H9 (cell line): ENCODE data around the gene ANK3. TPM values are rescaled to one million over a fixed set of nuclear protein-coding genes. Genes with fewer than 3 reads are reported as not detected.

ENCODE experiments used
- DNase-seq: peaks from one replicate; pipeline ENCODE4 v3.0.0-alpha.2; 2017
- H2AFZ ChIP-seq: one replicate; pipeline ENCODE4 v1.6.1; 2013; ENCODE audit warnings: mild to moderate bottlenecking, low read length, control low read depth, moderate library complexity
- H2AK5ac ChIP-seq: 2 replicates; pipeline ENCODE4 v1.6.1; 2013; ENCODE audit warnings: low read length, control low read depth, mixed read lengths; ENCODE audit not compliant: insufficient read length
- H2BK120ac ChIP-seq: one replicate; pipeline ENCODE4 v1.6.1; 2013; ENCODE audit warnings: low read depth, mild to moderate bottlenecking, low read length, control low read depth, inconsistent platforms; ENCODE audit not compliant: poor library complexity, severe bottlenecking
- H2BK12ac ChIP-seq: 2 replicates; pipeline ENCODE4 v1.6.1; 2013; ENCODE audit warnings: low read length, control low read depth, mixed read lengths, low read depth; ENCODE audit not compliant: insufficient read length
- H2BK15ac ChIP-seq: 2 replicates; pipeline ENCODE4 v1.6.1; 2013; ENCODE audit warnings: low read depth, low read length, control low read depth
- H2BK20ac ChIP-seq: one replicate; pipeline ENCODE4 v1.6.1; 2013; ENCODE audit warnings: low read depth, mild to moderate bottlenecking, low read length, control low read depth, inconsistent platforms; ENCODE audit not compliant: poor library complexity, severe bottlenecking
- H2BK5ac ChIP-seq: 2 replicates; pipeline ENCODE4 v1.6.1; 2013; ENCODE audit warnings: low read length, control low read depth, mixed read lengths; ENCODE audit not compliant: insufficient read length
- H3K14ac ChIP-seq: 2 replicates; pipeline ENCODE4 v1.6.1; 2013; ENCODE audit warnings: low read length, control low read depth; ENCODE audit not compliant: insufficient read depth
- H3K18ac ChIP-seq: 2 replicates; pipeline ENCODE4 v1.6.1; 2013; ENCODE audit warnings: low read depth, mild to moderate bottlenecking, mixed read lengths, low read length, control low read depth; ENCODE audit not compliant: insufficient read length
- H3K23ac ChIP-seq: 2 replicates; pipeline ENCODE4 v1.6.1; 2013; ENCODE audit warnings: low read length, control low read depth, mixed read lengths, low read depth; ENCODE audit not compliant: insufficient read length
- H3K23me2 ChIP-seq: 2 replicates; pipeline ENCODE4 v1.6.1; 2013; ENCODE audit warnings: low read depth, mild to moderate bottlenecking, mixed read lengths, low read length, control low read depth; ENCODE audit not compliant: insufficient read length, poor library complexity, severe bottlenecking
- H3K27ac ChIP-seq: 2 replicates; pipeline ENCODE4 v1.5.1; 2013; ENCODE audit warnings: low read length, control low read depth, mixed read lengths, low read depth; ENCODE audit not compliant: insufficient read length
- H3K27me3 ChIP-seq: 2 replicates; pipeline ENCODE4 v1.6.1; 2013; ENCODE audit warnings: low read length, control low read depth, inconsistent platforms; ENCODE audit not compliant: insufficient read depth
- H3K4ac ChIP-seq: 2 replicates; pipeline ENCODE4 v1.6.1; 2013; ENCODE audit warnings: low read depth, mild to moderate bottlenecking, control low read depth, inconsistent platforms, low read length, moderate library complexity
- H3K4me1 ChIP-seq: 2 replicates; pipeline ENCODE4 v1.6.1; 2013; ENCODE audit warnings: low read length, control low read depth, inconsistent platforms; ENCODE audit not compliant: insufficient read depth
- H3K4me2 ChIP-seq: 2 replicates; pipeline ENCODE4 v1.6.1; 2013; ENCODE audit warnings: low read length, control low read depth, mixed read lengths; ENCODE audit not compliant: insufficient read length, insufficient read depth
- H3K56ac ChIP-seq: 2 replicates; pipeline ENCODE4 v1.6.1; 2013; ENCODE audit warnings: low read depth, mild to moderate bottlenecking, mixed read lengths, low read length, control low read depth; ENCODE audit not compliant: insufficient read length
- H3K79me1 ChIP-seq: 2 replicates; pipeline ENCODE4 v1.6.1; 2013; ENCODE audit warnings: low read depth, mild to moderate bottlenecking, moderate library complexity, low read length, control low read depth, inconsistent platforms; ENCODE audit not compliant: insufficient read depth, poor library complexity, severe bottlenecking
- H3K79me2 ChIP-seq: 2 replicates; pipeline ENCODE4 v1.6.1; 2013; ENCODE audit warnings: low read length, control low read depth, inconsistent platforms; ENCODE audit not compliant: insufficient read depth
- H3K9ac ChIP-seq: 2 replicates; pipeline ENCODE4 v1.6.1; 2013; ENCODE audit warnings: low read length, control low read depth, mixed read lengths; ENCODE audit not compliant: insufficient read length; ENCODE audit errors: extremely low read depth
- H3K9me3 ChIP-seq: one replicate; pipeline ENCODE4 v1.6.1; 2013; ENCODE audit warnings: low read depth, low read length, inconsistent platforms; ENCODE audit not compliant: control insufficient read depth
- H3T11ph ChIP-seq: one replicate; pipeline ENCODE4 v1.6.1; 2013; ENCODE audit warnings: mild to moderate bottlenecking, low read length, control low read depth, inconsistent platforms
- H4K20me1 ChIP-seq: one replicate; pipeline ENCODE4 v1.6.1; 2013; ENCODE audit not compliant: control insufficient read depth, insufficient read length, insufficient read depth
- H4K5ac ChIP-seq: 2 replicates; pipeline ENCODE4 v1.6.1; 2013; ENCODE audit warnings: low read depth, mild to moderate bottlenecking, mixed read lengths, low read length, control low read depth; ENCODE audit not compliant: insufficient read length
- H4K8ac ChIP-seq: replicated peaks from 2 replicates; pipeline ENCODE4 v1.6.1; 2013; ENCODE audit warnings: low read length, control low read depth, mixed read lengths, low read depth; ENCODE audit not compliant: insufficient read length
- H4K91ac ChIP-seq: 2 replicates; pipeline ENCODE4 v1.6.1; 2013; ENCODE audit warnings: low read depth, mild to moderate bottlenecking, moderate library complexity, mixed read lengths, low read length, control low read depth; ENCODE audit not compliant: insufficient read length
- H3K27ac Mint-ChIP-seq, 3 experiments: 2 replicates in 2 of 3; 3 replicates in 1 of 3; pipeline ENCODE4 v1.8.0; 2020 to 2021; ENCODE audit warnings: mixed read lengths in 3 of 3, mild to moderate bottlenecking in 1 of 3, moderate library complexity in 1 of 3
- H3K27me3 Mint-ChIP-seq: 2 replicates; pipeline ENCODE4 v1.8.0; 2021; ENCODE audit warnings: low read depth, mild to moderate bottlenecking, moderate library complexity, mixed read lengths
- H3K36me3 Mint-ChIP-seq, 3 experiments: 2 replicates in 2 of 3; 3 replicates in 1 of 3; pipeline ENCODE4 v1.8.0; 2020 to 2021; ENCODE audit warnings: low read depth in 3 of 3, mixed read lengths in 3 of 3; ENCODE audit not compliant: insufficient read depth in 1 of 3
- H3K4me1 Mint-ChIP-seq, 2 experiments: 2 replicates each; pipeline ENCODE4 v1.8.0; 2020; ENCODE audit warnings: mixed read lengths in 2 of 2
- H3K4me3 Mint-ChIP-seq, 2 experiments: 2 replicates in 1 of 2; 3 replicates in 1 of 2; pipeline ENCODE4 v1.8.0; 2020 to 2021; ENCODE audit warnings: mild to moderate bottlenecking in 2 of 2, mixed read lengths in 2 of 2, moderate library complexity in 1 of 2
- H3K9me3 Mint-ChIP-seq, 2 experiments: 2 replicates in 1 of 2; 3 replicates in 1 of 2; pipeline ENCODE4 v1.8.0; 2020; ENCODE audit warnings: mild to moderate bottlenecking in 2 of 2, mixed read lengths in 2 of 2, moderate library complexity in 1 of 2
- CTCF ChIP-seq: fragments of 200-600 bp; sonication (generic); conservative IDR thresholded peaks from 3 replicates; pipeline ENCODE4 v1.8.0; 2021; ENCODE audit warnings: antibody characterized with exemption, mild to moderate bottlenecking
- WGBS: extraction: QIAGEN DNeasy Blood & Tissue Kit; methylation state at CpG from one replicate; pipeline ENCODE4 v1.1.7; 2013; ENCODE audit warnings: missing lambda C conversion rate, low lambda C conversion rate, mixed read lengths; ENCODE audit not compliant: insufficient read length; ENCODE audit errors: extremely low coverage; 5-methylcytosine and 5-hydroxymethylcytosine counted together
- total RNA-seq: library from RNA; stranded (reverse); gene quantifications from 2 replicates; pipeline ENCODE4 v1.2.1, GENCODE V29; 2021

The ANK3 gene
- total RNA-seq, 1 experiment from 2014 or later = 59.6 TPM

- no peak overlapping the region for H3K14ac ChIP-seq
- no peak overlapping the region for H2AFZ ChIP-seq
- H3K9me3 ChIP-seq = no peaks in the 10 kb centered on the region
- H3K79me1 ChIP-seq = no peaks in the 10 kb centered on the region
- peak overlapping the region in 1 of 3 experiments; percentile 24; a peak in 1 of 7 replicates for H3K27ac Mint-ChIP-seq
- H2BK12ac ChIP-seq = no peak overlapping the region
- H3K27me3 Mint-ChIP-seq = no peaks in the 10 kb centered on the region
- 100% methylated on average over 1 of the region's 5 CpGs for WGBS
- H3K4ac ChIP-seq = no peak overlapping the region
- no peak overlapping the region for H4K91ac ChIP-seq
- no peak overlapping the region for H3T11ph ChIP-seq
- no peak for DNase-seq
- no peak overlapping the region for H3K56ac ChIP-seq
- no peaks in the 10 kb centered on the region for H3K79me2 ChIP-seq
- TF ChIP-seq CTCF = no peak
- H2AK5ac ChIP-seq = no peak overlapping the region
- no peak overlapping the region for H3K4me3 Mint-ChIP-seq
- H3K27me3 ChIP-seq = no peaks in the 10 kb centered on the region
- H2BK20ac ChIP-seq = no peak overlapping the region
- no peak overlapping the region for H2BK15ac ChIP-seq
- no peak overlapping the region for H3K9ac ChIP-seq
- H2BK120ac ChIP-seq = no peak overlapping the region
- H3K18ac ChIP-seq = no peak overlapping the region
- no peak overlapping the region for H4K8ac ChIP-seq
- H3K23ac ChIP-seq = no peak overlapping the region
- no peak overlapping the region for H4K5ac ChIP-seq
- H3K4me1 ChIP-seq = peaks cover 3% of the 10 kb centered on the region; the same call in 1 of the 2 replicates
- no peak overlapping the region for H2BK5ac ChIP-seq
- peaks cover 18 to 19% of the 10 kb centered on the region in 2 experiments for H3K4me1 Mint-ChIP-seq
- H3K9me3 Mint-ChIP-seq = no peaks in the 10 kb centered on the region
- no peaks in the 10 kb centered on the region for H4K20me1 ChIP-seq
- no peak overlapping the region for H3K27ac ChIP-seq
- H3K23me2 ChIP-seq = no peaks in the 10 kb centered on the region
- H3K36me3 Mint-ChIP-seq = no peaks in the 10 kb centered on the region
- H3K4me2 ChIP-seq = no peak overlapping the region
Measured at GRCh38 chr10:60282771-60283353, 106.8 kb downstream of the ANK3 start.
